ENCODE measurements around the gene BRINP2.

Gene BRINP2

DNA sequence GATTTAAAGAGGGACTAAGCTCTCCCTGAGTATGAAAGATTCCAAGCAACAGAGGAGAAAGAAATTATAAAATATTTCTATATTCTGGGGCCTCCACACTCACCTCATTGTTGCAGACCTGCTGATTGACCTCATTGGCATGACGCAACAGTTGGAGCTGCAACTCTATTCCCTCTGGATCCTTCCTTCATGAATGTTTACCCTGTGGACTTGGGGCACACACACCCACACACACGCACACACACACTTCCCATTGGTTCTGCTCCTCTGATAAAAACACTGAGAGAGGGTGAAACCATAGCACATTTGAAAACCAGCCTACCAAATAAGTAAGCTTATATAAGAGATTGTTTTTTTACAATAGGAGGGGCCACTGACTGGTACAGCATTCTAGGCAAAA lies 159.1 kb downstream of the BRINP2 start:
- DNase-seq: no peak

Measured in activated CD4-positive, alpha-beta T cell treated with anti-CD3 and anti-CD28 coated beads, Interleukin-2, amount 50 U/mL, for 1 hour (primary cell).